ENCODE results near the gene SUGCT. TPM values are rescaled to one million over a fixed set of nuclear protein-coding genes. Genes with fewer than 3 reads are reported as not detected.

Gene SUGCT
- total RNA-seq, 2 experiments from 2014 or later = not detected

DNA sequence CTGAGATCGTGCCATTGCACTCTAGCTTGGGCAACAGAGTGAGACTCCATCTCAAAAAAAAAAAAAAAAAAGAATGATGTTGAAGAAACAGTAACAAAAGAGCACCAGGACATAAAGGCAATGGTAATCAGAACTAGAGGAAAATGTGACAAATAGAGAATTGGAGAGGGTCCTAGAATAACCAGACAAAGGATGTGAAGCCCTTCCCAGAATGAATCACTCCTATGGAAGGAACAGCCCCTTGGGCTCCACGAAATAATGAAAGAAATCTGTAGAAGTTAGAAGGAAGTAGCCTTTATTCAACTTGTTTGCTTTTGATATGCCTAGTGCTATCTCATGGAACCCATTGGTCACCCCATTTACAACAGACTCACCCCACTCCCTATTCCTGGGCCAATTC lies 169.2 kb downstream of the SUGCT start:
- Histone ChIP-seq H4K20me1 (ENCODE audit: insufficient read depth, low read length) (no peaks in the 10 kb centered on the region), H3K27ac (ENCODE audit: low read depth, low read length, poor library complexity, severe bottlenecking) (no peak overlapping the region), H3K9me3 (ENCODE audit: low read length) (no peaks in the 10 kb centered on the region), H3K4me1 (ENCODE audit: insufficient read depth, low read length, poor library complexity, severe bottlenecking) (no peaks in the 10 kb centered on the region), H3K4me2 (ENCODE audit: low read length) (no peak overlapping the region), H2AFZ (ENCODE audit: low read length) (no peak overlapping the region), H3K79me2 (ENCODE audit: insufficient read depth, low read depth, low read length) (no peaks in the 10 kb centered on the region), H3K36me3 (ENCODE audit: insufficient read depth, low read length) (no peaks in the 10 kb centered on the region), H3K4me3 (ENCODE audit: low read depth, low read length, poor library complexity, severe bottlenecking) (no peak overlapping the region), H3K9me2 (ENCODE audit: insufficient read depth, low read length) (no peaks in the 10 kb centered on the region)
- BruUV-seq (replicated peaks) = no TSS peak
- ChIA-PET CTCF (ENCODE audit: unreplicated experiment) (no interaction called here), POLR2A (interaction anchor here (0.7 kb wide), 1 partner anchor 716 kb away, joined by 3 read pairs; no protein-coding TSS in a partner anchor)
- no peak for DNase-seq (ENCODE audit: low spot score)
- TF ChIP-seq CTCF (conservative IDR thresholded peaks at IDR 0.05; ENCODE audit: low read length) (no peak), EZH2phosphoT487 (IDR thresholded peaks at IDR 0.05; ENCODE audit: borderline replicate concordance, low read depth, low read length) (no peak)
- intact Hi-C loops (cut with micrococcal nuclease; ENCODE audit: unreplicated experiment) = no loop called here

- Histone ChIP-seq H4K20me1 (ENCODE audit: insufficient read depth, low read length) (no peaks in the 10 kb centered on the region), H3K9me2 (ENCODE audit: insufficient read depth, low read length) (no peaks in the 10 kb centered on the region), H3K9me3 (ENCODE audit: low read length) (no peaks in the 10 kb centered on the region), H3K36me3 (ENCODE audit: insufficient read depth, low read length) (no peaks in the 10 kb centered on the region), H3K27ac (ENCODE audit: low read depth, low read length, poor library complexity, severe bottlenecking) (no peak overlapping the region), H3K4me1 (ENCODE audit: insufficient read depth, low read length, poor library complexity, severe bottlenecking) (no peaks in the 10 kb centered on the region), H3K4me2 (ENCODE audit: low read length) (no peak overlapping the region), H2AFZ (ENCODE audit: low read length) (no peak overlapping the region), H3K79me2 (ENCODE audit: insufficient read depth, low read depth, low read length) (no peaks in the 10 kb centered on the region), H3K4me3 (ENCODE audit: low read depth, low read length, poor library complexity, severe bottlenecking) (no peak overlapping the region)
- POLR2A ChIA-PET = no interaction called here
- intact Hi-C loops (cut with micrococcal nuclease; ENCODE audit: unreplicated experiment) = no loop called here
- CTCF ChIA-PET (ENCODE audit: unreplicated experiment) = no interaction called here
- no peak for TF ChIP-seq CTCF (conservative IDR thresholded peaks at IDR 0.05; ENCODE audit: low read length)
- no peak for TF ChIP-seq EZH2phosphoT487 (IDR thresholded peaks at IDR 0.05; ENCODE audit: borderline replicate concordance, low read depth, low read length)
- no TSS peak for BruUV-seq (replicated peaks)
- DNase-seq (ENCODE audit: low spot score) = no peak
Observed at GRCh38 chr7:40305229-40305628, 170.4 kb downstream of the SUGCT start.

GRCh38 chr7:40306025-40306424 lies 171.2 kb downstream of the SUGCT start:
- TF ChIP-seq CTCF (conservative IDR thresholded peaks at IDR 0.05; ENCODE audit: low read length) (no peak), EZH2phosphoT487 (IDR thresholded peaks at IDR 0.05; ENCODE audit: borderline replicate concordance, low read depth, low read length) (no peak)
- no peaks in the 10 kb centered on the region for H3K4me1 ChIP-seq (ENCODE audit: insufficient read depth, low read length, poor library complexity, severe bottlenecking)
- no peaks in the 10 kb centered on the region for H3K36me3 ChIP-seq (ENCODE audit: insufficient read depth, low read length)
- H2AFZ ChIP-seq (ENCODE audit: low read length) = no peak overlapping the region
- no peaks in the 10 kb centered on the region for H3K9me2 ChIP-seq (ENCODE audit: insufficient read depth, low read length)
- intact Hi-C loops (cut with micrococcal nuclease; ENCODE audit: unreplicated experiment) = no loop called here
- CTCF ChIA-PET (ENCODE audit: unreplicated experiment) = no interaction called here
- DNase-seq (ENCODE audit: low spot score) = no peak
- H3K4me2 ChIP-seq (ENCODE audit: low read length) = no peak overlapping the region
- BruUV-seq (replicated peaks) = no TSS peak
- H3K79me2 ChIP-seq (ENCODE audit: insufficient read depth, low read depth, low read length) = no peaks in the 10 kb centered on the region
- H4K20me1 ChIP-seq (ENCODE audit: insufficient read depth, low read length) = no peaks in the 10 kb centered on the region
- no peak overlapping the region for H3K27ac ChIP-seq (ENCODE audit: low read depth, low read length, poor library complexity, severe bottlenecking)
- POLR2A ChIA-PET = interaction anchor here (0.6 kb wide), 1 partner anchor 89 kb away, joined by 3 read pairs; no protein-coding TSS in a partner anchor
- no peaks in the 10 kb centered on the region for H3K9me3 ChIP-seq (ENCODE audit: low read length)
- H3K4me3 ChIP-seq (ENCODE audit: low read depth, low read length, poor library complexity, severe bottlenecking) = no peak overlapping the region

All from OCI-LY7 (cell line).